HFF-Myc (cell line): ENCODE data around the gene SKI.

Experiments used
- DNase-seq: peaks from one replicate; pipeline ENCODE4 v3.0.0-alpha.2; 2011; ENCODE audit warnings: low read depth; ENCODE audit errors: extremely low read depth
- H3K4me3 ChIP-seq: replicated peaks from 2 replicates; pipeline ENCODE4 v1.5.1; 2011; ENCODE audit warnings: low read depth, mild to moderate bottlenecking, control low read depth, low read length
- TF ChIP-seq, protein P1 (sequence below): IDR thresholded peaks from 2 replicates; pipeline ENCODE4 v1.5.1; 2012; ENCODE audit warnings: mild to moderate bottlenecking, low read depth, low read length, control low read depth; ENCODE audit errors: missing control alignments

SKI gene

DNA sequence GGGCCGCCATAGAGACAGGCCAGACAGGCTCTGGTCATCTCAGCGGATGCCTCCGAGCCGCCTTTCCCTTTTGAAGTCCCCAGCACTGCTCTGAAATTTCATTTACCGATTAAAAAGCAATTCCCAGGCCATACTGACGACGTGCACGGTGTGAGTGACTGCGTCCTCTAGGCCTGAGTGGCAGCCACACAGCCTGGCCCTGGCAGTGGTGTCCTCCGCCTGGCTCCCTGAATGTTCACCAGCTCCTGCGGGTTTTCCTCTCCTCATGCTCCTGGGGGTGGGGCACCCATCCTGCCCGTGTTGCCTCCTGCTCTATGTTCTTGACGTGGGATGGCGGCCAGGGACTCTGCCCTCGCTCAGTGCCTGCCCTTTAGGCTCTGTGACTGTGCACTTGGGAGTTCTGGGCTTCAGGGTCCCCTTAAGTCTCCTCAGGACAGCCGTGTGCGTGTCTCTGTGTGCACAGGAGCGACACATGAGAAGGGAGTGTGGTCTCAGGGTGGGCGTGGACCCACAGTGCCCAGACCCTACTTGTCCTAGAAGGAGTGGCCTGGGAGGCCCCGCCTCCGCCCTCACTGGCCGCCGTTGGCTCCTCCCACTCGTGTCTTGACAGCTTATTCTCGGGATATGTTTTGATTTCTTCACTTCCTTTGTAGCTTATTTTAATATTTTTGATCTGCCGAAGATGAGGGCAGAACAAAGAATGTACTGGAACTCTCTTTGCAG, 3.6 kb downstream of the SKI start:
- TF ChIP-seq, protein P1, sequence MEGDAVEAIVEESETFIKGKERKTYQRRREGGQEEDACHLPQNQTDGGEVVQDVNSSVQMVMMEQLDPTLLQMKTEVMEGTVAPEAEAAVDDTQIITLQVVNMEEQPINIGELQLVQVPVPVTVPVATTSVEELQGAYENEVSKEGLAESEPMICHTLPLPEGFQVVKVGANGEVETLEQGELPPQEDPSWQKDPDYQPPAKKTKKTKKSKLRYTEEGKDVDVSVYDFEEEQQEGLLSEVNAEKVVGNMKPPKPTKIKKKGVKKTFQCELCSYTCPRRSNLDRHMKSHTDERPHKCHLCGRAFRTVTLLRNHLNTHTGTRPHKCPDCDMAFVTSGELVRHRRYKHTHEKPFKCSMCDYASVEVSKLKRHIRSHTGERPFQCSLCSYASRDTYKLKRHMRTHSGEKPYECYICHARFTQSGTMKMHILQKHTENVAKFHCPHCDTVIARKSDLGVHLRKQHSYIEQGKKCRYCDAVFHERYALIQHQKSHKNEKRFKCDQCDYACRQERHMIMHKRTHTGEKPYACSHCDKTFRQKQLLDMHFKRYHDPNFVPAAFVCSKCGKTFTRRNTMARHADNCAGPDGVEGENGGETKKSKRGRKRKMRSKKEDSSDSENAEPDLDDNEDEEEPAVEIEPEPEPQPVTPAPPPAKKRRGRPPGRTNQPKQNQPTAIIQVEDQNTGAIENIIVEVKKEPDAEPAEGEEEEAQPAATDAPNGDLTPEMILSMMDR: no peak
- peak overlapping the region; percentile 94 for H3K4me3 ChIP-seq
- DNase-seq: no peak

GRCh38 chr1:2232255-2232915, 4.3 kb downstream of the SKI start:
- TF ChIP-seq, protein P1: no peak
- peak overlapping the region; percentile 94 for H3K4me3 ChIP-seq
- no peak for DNase-seq

GRCh38 chr1:2232916-2233438, 4.9 kb downstream of the SKI start:
- peak overlapping the region; percentile 94 for H3K4me3 ChIP-seq
- DNase-seq: no peak
- TF ChIP-seq, protein P1: no peak

GRCh38 chr1:2233468-2233867, 5.3 kb downstream of the SKI start:
- peak overlapping the region; percentile 94 for H3K4me3 ChIP-seq
- TF ChIP-seq, protein P1: no peak

DNA sequence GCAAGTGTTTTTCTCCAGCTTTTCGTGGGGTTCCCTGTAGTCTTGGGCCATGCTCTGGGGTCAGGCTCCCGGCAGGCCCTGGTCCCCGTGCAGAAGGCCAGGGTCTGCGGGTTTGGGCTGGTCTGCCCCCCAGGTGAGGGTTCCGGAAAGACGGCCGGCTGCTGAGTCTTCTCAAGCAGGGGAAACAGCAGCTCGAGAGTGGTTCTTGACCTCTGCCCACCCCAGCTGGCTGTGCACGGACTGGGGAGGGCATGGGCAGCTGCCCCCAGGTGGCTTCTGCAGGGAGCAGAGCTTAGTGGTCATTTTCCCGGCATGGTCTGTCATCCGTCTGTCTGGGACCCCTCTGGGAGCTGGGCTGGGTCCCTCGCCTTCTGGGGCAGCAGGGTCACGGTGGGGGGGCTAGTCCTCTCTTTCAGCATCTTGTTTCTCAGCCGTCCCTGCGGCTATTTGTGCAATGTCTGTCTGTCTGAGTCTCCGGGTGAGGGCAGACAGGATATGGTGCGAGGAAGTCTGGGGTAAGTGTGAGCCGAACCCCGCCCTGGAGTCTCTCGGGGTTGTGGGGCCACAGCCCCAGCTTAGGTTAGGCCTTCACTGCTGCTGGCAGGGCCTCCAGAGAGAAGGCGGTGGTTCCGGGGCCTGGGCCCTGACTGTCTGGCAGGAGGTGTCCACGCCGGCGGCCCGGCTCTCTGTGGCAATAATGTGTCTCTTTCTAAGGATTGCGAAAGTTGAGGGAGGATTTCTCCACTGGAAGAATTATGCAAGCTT, 6.1 kb downstream of the SKI start:
- DNase-seq: no peak
- peak overlapping the region; percentile 94 for H3K4me3 ChIP-seq

More at GRCh38 chr1:2233468-2233867, 5.3 kb downstream of the SKI start:
- no peak for DNase-seq

DNA sequence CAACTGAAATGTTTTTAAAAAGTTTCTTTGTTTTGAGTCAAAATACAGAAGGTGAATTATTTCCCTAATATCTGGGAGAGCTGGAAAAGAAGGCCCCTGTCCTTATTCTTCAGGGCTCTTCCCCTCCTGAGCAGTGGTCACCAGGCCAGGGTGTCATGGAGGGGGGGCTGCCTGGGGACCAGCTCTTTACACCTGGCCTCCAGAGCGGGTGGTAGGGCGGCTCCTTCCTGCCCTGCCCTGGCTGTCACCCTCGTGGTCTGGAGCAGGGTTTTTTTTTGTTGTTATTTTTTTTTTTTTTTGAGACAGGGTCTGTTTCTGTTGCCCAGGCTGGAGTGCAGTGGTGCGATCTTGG, 6.6 kb downstream of the SKI start:
- peak overlapping the region; percentile 94; the same call in 1 of the 2 replicates for H3K4me3 ChIP-seq
- TF ChIP-seq, protein P1: no peak
- no peak for DNase-seq

More for the DNA sequence above, 6.1 kb downstream of the SKI start:
- TF ChIP-seq, protein P1: no peak
